HG03039 (cell line): Measurements from ENCODE around the gene RRM2.
"Not testable (repeated sequence)": the region's sequence is repeated elsewhere in the genome, so short reads cannot be mapped to it uniquely, and the experiment has no call there.

Experiments
- ATAC-seq: cut with Tn5 transposase; IDR thresholded peaks from one replicate; pipeline ENCODE4 v1.9.1; 2021; ENCODE audit warnings: mild to moderate bottlenecking, moderate library complexity; ENCODE audit not compliant: unreplicated experiment

RRM2 gene

DNA sequence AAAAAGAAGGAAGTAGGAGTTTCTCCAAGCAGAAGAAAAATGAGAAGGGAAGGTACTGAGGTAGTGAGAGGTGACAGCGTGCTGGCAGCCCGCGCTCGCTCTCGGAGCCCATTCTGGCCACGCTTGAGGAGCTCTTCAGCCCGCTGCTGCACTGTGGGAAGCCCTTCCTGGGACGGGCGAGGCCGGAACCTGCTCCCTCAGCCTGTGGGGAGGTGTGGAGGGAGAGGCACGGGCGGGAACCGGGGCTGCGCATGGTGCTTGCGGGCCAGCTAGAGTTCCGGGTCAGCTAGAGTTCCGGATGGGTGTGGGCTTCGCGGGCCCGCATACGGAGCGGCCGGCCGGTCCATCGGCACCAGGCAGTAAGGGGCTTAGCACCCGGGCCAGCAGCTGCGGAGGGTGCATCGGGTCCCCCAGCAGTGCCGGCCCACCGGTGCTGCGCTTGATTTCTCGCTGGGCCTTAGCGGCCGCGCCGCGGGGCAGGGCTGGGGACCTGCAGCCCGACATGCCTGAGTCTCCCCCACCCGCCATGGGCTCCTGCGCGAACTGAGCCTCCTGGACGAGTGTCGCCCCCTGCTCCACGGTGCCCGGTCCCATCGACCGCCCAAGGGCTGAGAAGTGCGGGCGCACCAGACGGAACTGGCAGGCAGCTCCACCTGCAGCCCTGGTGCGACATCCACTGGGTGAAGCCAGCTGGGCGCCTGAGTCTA, 31.2 kb upstream of the RRM2 start:
- ATAC-seq = no peak

DNA sequence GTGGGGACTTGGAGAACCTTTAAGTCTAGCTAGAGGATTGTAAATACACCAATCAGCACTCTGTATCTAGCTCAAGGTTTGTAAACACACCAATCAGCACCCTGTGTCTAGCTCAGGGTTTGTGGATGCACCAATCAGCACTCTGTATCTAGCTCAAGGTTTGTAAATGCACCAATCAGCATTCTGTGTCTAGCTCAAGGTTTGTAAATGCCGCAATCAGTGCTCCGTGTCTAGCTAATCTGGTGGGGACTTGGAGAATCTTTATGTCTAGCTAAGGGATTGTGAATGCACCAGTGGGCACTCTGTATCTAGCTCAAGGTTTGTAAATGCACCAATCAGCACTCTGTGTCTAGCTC, 30.7 kb upstream of the RRM2 start:
- ATAC-seq = not testable (repeated sequence)

DNA sequence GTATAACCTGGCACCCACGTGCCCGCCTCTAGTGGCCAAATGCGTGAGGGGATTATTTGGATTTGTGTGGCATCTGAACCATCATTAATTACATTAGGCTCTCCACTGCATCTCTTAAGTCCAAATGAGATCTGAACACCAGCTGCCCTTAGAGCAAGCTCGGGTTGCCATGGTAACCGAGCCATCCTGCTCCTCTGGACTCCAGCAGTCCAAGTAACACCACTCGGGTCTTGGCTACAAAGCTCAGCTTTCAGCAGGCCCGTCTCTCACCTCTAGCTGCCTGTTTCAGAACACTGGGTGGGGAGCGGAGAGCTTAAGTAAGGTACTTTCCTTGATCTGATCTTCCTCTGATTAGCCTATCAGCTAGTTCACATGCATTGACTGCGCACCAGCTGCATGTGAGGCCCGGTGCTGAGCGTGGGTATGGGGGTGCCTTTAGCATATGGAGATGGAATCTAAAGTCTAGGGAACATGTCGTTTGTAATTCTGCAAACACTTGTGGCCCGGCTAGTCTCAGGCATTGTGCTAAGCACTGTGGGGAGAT, 28.2 kb upstream of the RRM2 start:
- ATAC-seq = no peak

DNA sequence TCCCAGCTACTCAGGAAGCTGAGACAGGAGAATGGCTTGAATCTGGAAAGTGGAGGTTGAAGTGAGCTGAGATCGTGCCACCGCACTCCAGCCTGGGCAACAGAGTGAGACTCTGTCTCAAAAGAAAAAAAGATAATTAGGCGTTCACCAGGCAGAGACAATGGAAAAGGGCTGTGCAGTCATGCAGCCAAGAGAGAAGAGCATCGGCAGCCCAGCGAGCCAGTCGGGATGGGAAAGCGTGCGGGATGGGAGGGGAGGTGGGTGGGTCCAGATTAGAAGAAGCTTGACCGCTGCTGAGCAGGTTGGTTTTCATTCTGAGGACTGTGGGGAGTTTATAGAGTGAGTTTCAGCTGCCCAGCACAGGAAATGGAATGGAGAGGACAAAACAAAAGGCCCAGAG, 27.4 kb upstream of the RRM2 start:
- ATAC-seq = no peak

DNA sequence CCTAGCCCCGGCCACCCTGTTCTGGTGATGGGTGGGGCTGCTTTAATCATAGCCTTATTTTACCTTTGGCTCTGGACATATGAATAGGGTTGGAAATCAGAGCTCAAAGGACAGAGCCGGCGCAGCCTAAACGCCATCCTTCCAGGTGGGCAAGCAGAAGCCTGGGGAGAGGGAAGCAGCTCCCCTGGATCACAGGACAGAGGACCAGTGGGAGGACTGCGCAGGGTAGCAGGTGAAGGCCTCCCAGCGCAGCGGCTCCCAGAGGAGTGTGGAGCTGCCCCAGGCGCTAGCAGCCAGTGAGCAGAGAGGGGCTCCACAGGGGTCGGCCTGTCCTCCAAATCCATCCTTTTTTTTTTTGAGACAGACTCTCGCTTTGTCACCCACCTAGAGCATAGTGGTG, 25.9 kb upstream of the RRM2 start:
- ATAC-seq = no peak

DNA sequence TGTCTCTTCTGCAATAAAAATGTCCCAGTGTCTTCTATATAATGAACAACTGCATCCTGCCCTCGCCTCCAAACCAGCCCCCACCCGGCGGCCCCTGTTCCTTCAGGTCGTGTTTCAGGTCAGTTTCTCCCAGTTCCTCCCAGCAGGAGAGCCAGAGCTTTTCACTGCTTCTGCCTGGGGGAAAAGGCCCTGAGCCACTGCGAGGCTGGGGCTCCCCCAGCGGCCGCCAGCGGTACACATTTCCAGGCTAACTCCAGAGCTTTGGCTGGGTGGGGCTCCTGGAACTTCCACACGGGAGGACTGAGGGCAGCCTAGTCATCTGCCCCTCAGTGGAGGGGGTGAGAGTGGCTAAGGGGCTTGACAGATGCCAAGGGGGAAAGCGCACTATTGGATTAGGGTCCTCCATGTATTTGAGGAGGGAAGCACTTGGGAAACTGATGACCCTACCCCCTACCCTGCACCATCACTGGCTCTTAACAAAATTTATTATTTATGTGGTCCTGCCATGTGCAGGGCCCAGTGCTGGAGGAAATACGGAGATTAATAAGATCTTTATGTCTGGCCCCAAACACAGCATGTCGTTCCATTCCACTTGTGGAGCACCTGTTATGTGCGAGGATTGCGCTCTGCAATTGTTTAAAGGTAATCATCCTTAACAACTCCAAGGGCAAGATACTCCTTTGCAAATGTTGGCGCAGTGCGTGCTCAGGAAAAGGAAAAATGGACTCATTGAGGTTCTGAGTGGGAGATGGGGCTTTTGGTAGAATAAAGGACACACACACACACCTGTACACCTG, 25.0 kb upstream of the RRM2 start:
- peak; percentile 65 for ATAC-seq

- ATAC-seq = no peak
Measured at GRCh38 chr2:10101491-10101890, 21.0 kb upstream of the RRM2 start.

- ATAC-seq = no peak
Measured at GRCh38 chr2:10103179-10103578, 19.4 kb upstream of the RRM2 start.

- not testable (repeated sequence) for ATAC-seq
Measured at GRCh38 chr2:10104906-10105305, 17.6 kb upstream of the RRM2 start.

- no peak for ATAC-seq
Measured at GRCh38 chr2:10109311-10109710, 13.2 kb upstream of the RRM2 start.

GRCh38 chr2:10119027-10119325, 3.6 kb upstream of the RRM2 start:
- ATAC-seq = no peak

GRCh38 chr2:10119601-10120157, 2.9 kb upstream of the RRM2 start:
- no peak for ATAC-seq

- peak; percentile 44 for ATAC-seq
Measured at GRCh38 chr2:10120158-10120876, 2.2 kb upstream of the RRM2 start.

GRCh38 chr2:10120877-10121574, 1.5 kb upstream of the RRM2 start:
- ATAC-seq = no peak

- no peak for ATAC-seq
Measured at GRCh38 chr2:10123281-10123680, 742 bp downstream of the RRM2 start.

- ATAC-seq = no peak
Measured at GRCh38 chr2:10124538-10125045, 2.1 kb downstream of the RRM2 start.

DNA sequence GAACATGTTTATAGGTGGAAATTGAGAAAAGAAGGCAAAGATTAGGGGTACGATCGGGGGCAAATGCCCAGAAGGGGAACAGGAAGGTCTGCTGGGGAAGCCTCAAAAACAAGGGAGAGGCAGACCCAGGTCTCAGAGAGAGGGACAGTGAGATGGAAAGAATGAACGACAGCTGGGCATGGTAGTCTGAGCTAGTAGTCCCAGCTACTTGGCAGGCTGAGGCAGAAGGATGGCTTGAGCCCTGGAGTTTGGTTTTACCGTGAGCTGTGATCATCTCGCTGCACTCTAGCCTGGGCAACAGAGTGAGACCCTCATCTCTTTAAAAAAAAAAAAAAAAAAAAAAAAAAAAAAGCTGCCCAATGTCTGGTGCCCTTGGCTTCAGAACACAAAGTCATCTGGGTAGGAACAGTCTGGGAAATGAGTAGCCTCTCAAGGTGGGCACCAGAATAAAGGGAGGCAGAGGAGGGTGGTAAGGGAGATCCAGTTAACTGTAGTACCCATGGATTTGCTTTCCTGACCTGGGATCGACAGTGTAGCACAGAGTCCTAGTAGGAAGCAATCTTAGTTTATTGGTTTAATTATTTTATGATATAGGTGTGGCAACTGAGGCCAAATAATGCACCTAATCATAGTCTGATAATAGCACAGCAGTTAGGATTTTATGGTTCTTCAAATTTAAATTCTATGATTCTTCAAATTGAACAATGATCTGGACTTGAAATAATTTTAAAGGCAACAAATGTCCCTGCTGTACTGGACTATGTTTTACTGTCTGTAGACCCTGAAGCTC, 3.5 kb downstream of the RRM2 start:
- no peak for ATAC-seq

GRCh38 chr2:10126632-10127026, 4.1 kb downstream of the RRM2 start:
- ATAC-seq = no peak

DNA sequence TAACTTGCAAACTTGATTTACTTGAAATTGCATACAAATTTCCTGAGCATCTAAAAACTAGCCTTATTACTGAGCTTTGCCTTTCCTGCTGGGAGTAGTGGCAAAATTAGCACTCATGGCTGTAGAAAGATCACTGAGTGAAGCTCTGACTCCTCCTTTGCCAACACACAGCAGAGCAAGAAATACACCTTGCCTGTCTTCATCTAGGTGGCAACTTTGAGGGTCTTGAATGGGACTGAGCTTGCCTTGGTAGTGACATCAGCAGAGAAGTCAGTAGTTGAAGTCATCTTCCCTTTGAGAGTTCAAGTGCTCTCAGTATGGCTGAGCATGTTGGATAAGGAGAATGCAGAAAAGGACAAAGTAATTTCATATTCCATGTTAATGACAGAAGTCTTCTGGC, 5.9 kb downstream of the RRM2 start:
- ATAC-seq = no peak

DNA sequence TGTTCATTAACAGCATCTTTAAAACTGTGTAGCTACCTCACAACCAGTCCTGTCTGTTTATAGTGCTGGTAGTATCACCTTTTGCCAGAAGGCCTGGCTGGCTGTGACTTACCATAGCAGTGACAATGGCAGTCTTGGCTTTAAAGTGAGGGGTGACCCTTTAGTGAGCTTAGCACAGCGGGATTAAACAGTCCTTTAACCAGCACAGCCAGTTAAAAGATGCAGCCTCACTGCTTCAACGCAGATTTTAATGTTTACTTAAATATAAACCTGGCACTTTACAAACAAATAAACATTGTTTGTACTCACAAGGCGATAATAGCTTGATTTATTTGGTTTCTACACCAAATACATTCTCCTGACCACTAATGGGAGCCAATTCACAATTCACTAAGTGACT, 7.0 kb downstream of the RRM2 start:
- no peak for ATAC-seq
